DMS53 (cell line): ENCODE data around the gene TIMM44.
A peak's percentile ranks its signal among the peaks of the same experiment; 100 is the strongest.

Source experiments
- DNase-seq: peaks from one replicate; lab custom pipeline; 2025; lab: John Stamatoyannopoulos, UW

The TIMM44 gene

GRCh38 chr19:7914099-7914498 lies 29.4 kb downstream of the TIMM44 start:
- no peak for DNase-seq

DNA sequence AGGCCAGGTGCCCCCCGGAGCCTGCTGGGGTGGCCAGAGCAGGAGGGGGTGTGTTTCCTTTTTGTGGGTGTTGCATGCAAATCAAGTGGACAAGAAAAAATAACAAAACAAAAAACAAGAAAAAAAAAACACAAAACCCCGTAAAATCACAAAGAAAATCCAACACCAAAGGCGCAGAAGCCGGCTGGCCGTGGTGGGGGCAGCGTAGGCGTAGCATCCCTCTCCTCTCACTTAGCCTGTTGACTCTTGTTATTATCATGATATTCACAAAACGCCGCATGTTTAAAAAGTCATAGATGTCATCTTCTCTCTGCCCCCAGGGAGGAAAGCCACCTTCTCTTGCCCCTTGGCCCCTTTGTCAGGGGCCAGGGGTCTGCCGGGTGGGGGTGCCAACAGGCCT lies 29.8 kb downstream of the TIMM44 start:
- DNase-seq: no peak

GRCh38 chr19:7912697-7913564 lies 30.5 kb downstream of the TIMM44 start:
- DNase-seq: no peak

GRCh38 chr19:7912144-7912696 lies 31.2 kb downstream of the TIMM44 start:
- DNase-seq: no peak

- no peak for DNase-seq
These were observed 31.8 kb downstream of the TIMM44 start for GRCh38 chr19:7911508-7912143.

DNA sequence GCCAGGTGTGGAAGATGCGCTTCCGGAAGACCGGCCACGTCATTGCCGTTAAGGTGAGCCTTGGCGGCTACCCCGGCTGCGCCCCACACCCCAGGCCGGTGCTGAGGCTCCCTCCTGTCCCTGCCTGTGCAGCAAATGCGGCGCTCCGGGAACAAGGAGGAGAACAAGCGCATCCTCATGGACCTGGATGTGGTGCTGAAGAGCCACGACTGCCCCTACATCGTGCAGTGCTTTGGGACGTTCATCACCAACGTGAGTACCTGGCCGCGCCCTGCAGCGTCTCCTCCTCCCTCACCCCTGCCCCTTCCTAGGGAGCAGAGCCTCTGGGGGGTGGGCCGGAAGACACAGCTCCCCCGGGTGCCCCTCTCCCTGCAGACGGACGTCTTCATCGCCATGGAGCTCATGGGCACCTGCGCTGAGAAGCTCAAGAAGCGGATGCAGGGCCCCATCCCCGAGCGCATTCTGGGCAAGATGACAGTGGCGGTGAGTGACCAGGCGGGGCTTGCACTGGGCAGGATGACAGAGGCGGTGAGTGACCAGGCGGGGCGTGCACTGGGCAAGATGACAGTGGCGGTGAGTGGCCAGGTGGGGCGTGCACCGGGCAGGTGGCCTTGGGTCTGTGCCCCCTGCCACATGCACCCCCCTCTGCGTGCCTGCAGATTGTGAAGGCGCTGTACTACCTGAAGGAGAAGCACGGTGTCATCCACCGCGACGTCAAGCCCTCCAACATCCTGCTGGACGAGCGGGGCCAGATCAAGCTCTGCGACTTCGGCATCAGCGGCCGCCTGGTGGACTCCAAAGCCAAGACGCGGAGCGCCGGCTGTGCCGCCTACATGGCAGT lies 32.9 kb downstream of the TIMM44 start:
- no peak for DNase-seq

GRCh38 chr19:7909471-7910067 lies 33.9 kb downstream of the TIMM44 start:
- no peak for DNase-seq

DNA sequence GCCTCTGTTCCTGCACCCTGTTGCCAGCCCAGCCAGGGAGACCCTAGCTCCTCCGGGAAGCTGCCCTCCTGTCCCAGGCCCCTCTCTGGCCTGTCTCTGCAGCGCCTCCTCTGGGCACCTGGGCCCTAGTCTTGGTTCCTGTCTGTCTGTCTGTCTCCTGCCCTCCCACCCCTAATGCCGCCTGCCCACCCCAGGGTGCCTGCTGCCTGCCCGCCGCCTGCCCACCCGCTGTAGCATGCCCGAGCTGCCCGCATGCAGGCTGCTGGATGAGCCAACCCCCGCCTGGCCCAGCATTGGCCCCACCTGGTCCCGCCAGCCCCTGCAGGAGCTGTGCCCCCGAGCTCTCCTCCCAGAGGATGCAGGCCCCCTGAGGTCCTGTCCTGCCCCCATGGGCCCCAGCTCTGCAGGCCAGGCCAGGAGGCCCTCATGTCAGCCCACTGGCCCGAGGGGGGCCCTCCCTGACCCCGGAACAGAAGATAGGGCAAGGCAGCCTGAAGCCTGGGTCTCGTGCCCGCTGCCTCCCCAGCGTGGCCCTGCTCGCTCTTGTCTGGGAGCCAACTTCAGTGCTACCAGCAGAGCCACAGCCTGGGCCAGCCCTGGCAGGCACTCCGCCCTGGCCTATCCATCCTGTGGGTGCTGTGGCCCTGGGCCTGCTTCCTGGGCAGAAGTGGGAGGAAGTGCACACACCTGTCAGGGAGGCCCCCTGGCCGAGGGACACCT lies 34.6 kb downstream of the TIMM44 start:
- no peak for DNase-seq

DNA sequence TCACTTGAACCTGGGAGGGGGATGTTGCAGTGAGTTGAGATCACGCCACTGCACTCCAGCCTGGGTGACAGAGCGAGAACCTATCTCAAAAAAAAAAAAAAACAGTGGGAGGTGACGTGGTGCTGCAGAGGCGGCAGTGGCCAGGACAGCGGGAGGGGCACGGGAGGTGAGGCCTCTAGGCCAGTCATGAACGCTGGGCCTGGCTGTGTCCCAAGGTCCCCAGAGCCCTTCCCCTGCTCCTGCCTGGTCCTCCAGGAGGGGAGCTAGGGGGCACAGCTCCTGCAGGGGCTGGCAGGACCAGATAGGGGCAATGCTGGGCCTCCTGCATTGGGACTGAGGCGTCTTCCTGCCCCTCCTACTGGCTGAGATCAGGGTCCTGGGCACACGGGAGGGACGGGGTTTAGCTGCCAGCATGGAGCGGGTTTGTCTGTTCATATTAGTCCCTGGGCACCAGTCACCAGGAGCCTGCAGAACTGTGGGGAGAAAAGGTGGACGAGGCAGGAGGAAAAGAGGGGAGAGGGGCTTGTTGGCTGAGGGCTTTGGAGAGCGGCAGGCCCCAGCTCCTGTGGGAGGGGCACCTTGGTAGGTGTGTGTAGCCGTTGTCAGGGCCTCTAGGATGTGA lies 35.3 kb downstream of the TIMM44 start:
- no peak for DNase-seq

GRCh38 chr19:7907544-7907943 lies 35.9 kb downstream of the TIMM44 start:
- no peak for DNase-seq

GRCh38 chr19:7907122-7907521 lies 36.3 kb downstream of the TIMM44 start:
- DNase-seq: no peak

- no peak for DNase-seq
These were observed 37.6 kb downstream of the TIMM44 start for GRCh38 chr19:7905859-7906258.

- DNase-seq: no peak
These were observed 38.2 kb downstream of the TIMM44 start for GRCh38 chr19:7905268-7905667.

GRCh38 chr19:7904074-7905020 lies 39.1 kb downstream of the TIMM44 start:
- peak; percentile 65 for DNase-seq

DNA sequence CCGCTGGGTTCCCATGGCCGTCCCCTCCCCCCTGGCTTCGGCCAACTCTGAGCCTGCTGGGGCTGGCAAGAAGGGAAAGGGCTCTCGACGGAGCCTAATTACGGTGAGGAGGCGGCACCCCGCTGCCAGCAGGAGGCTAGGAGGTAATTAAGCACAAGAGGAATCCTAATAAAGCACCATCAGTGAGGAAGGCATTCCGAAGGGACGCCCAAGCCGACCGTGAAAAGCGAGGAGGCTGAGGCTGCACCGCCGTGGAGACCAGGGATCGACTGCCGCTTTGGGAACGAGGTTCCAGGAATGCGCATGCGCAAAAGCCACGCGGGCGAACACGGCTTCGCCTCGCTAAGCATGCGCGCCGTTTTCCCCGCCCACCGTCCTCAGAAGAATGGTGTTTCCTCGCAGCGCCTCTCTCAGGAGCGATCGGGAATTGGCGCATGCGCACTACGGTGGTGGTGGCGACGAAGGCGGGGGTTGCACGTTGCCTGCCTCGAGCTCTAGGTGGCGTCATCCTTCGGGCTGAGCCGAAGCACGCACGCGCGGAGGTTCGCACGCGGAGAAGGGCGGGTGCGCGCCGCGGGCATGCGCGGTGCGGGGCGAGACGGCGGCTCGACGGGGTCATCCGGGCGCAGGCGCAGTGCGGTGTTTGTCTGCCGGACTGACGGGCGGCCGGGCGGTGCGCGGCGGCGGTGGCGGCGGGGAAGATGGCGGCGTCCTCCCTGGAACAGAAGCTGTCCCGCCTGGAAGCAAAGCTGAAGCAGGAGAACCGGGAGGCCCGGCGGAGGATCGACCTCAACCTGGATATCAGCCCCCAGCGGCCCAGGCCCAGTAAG lies 40.0 kb downstream of the TIMM44 start, which contains the start of gene MAP2K7:
TSS of gene MAP2K7 (plus strand) at position 634 of the 830 bp plus-strand sequence. CDS start at position 702, 68 bp downstream.
- DNase-seq: peak; percentile 98

- peak; percentile 51 for DNase-seq
These were observed 40.6 kb downstream of the TIMM44 start for GRCh38 chr19:7902796-7903243.

DNA sequence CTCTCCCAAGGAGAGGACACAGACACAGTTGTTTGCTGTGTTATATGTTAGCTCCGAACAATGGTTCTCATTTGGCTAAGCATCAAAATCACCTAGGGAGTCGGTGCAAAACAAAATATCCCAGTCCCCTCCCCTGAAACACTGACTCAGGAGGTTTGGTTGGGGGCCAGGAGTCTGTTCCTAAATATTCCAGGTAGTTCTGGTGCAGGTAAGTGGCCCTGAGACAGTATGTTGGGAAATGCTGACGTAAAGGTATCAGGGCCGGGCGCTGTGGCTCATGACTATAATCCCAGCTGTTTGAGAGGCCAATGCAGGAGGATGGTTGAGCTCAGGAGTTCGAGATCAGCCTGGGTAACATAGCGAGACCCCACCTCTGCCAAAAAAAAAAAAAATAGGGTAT lies 42.1 kb downstream of the TIMM44 start:
- DNase-seq: no peak

GRCh38 chr19:7900931-7901330 lies 42.5 kb downstream of the TIMM44 start:
- DNase-seq: no peak
